Endothelial cell of umbilical vein (primary cell): Measurements from ENCODE around the gene C1QTNF5. TPM values are rescaled to one million over a fixed set of nuclear protein-coding genes. Genes with fewer than 3 reads are reported as not detected.

Source experiments
- BruUV-seq: library from RNA; stranded (reverse); fragments of 400-500 nt; replicated peaks from 2 replicates; lab custom pipeline; 2021; lab: Mats Ljungman, UMichigan
- CTCF ChIA-PET: fragments of 300-600, 350-600 bp; sonication (Branson Sonifier 250); formaldehyde crosslinking; loops from one replicate; lab custom pipeline; 2021; ENCODE audit warnings: antibody characterized with exemption, inconsistent platforms; lab: Charles Lee
- POLR2A ChIA-PET: fragments of 300-600, 350-600 bp; sonication (Branson Sonifier 250); formaldehyde crosslinking; loops from one replicate; lab custom pipeline; 2021; ENCODE audit warnings: antibody characterized with exemption, inconsistent platforms; lab: Charles Lee
- DNase-seq: peaks from one replicate; pipeline ENCODE4 v3.0.0-alpha.2; 2011; ENCODE audit warnings: low read depth, low spot score
- FAIRE-seq: peaks from 2 replicates; lab custom pipeline; 2011; peaks lifted over from hg19 to GRCh38; lab: Jason Lieb, UNC
- H2AFZ ChIP-seq: 2 replicates; pipeline ENCODE4 v1.6.0; 2012; ENCODE audit warnings: low read depth, low read length, control low read depth, inconsistent platforms
- H3K27ac ChIP-seq: 2 replicates; pipeline ENCODE4 v1.5.1; 2011; ENCODE audit warnings: low read depth, mild to moderate bottlenecking, control low read depth, low read length, moderate library complexity; ENCODE audit not compliant: insufficient read depth
- H3K27me3 ChIP-seq, 2 experiments: 2 replicates each; pipeline versions ENCODE4 v1.6.0 to v1.6.1; 2011; ENCODE audit warnings: low read length in 2 of 2, mixed read lengths in 1 of 2; ENCODE audit not compliant: control insufficient read depth in 2 of 2, insufficient read depth in 2 of 2
- H3K36me3 ChIP-seq, 2 experiments: 2 replicates in 1 of 2; 3 replicates in 1 of 2; pipeline ENCODE4 v1.5.1; 2011; ENCODE audit warnings: low read length in 2 of 2, mild to moderate bottlenecking in 1 of 2, moderate library complexity in 1 of 2; ENCODE audit not compliant: control insufficient read depth in 2 of 2, insufficient read depth in 2 of 2; ENCODE audit errors: extremely low read depth in 1 of 2
- H3K4me1 ChIP-seq: 3 replicates; pipeline ENCODE4 v1.5.1; 2011; ENCODE audit warnings: mild to moderate bottlenecking, low read length; ENCODE audit not compliant: control insufficient read depth, insufficient read depth; ENCODE audit errors: extremely low read depth
- H3K4me2 ChIP-seq: 2 replicates; pipeline ENCODE4 v1.6.1; 2011; ENCODE audit warnings: low read length, control low read depth, mixed read lengths; ENCODE audit not compliant: insufficient read depth
- H3K4me3 ChIP-seq, 3 experiments: fragments of 200-600 bp in 1 of 3; sonication (generic), shearing (Covaris generic) in 1 of 3; replicated peaks in 1 of 3; 2 replicates each; pipeline ENCODE4 v1.5.1; 2011 to 2016; ENCODE audit warnings: control low read depth in 3 of 3, low read length in 3 of 3, mild to moderate bottlenecking in 2 of 3, inconsistent platforms in 1 of 3, low read depth in 1 of 3, moderate library complexity in 1 of 3; ENCODE audit not compliant: insufficient read depth in 1 of 3
- H3K79me2 ChIP-seq: 2 replicates; pipeline ENCODE4 v1.6.0; 2012; ENCODE audit warnings: low read length, inconsistent platforms; ENCODE audit not compliant: control insufficient read depth, insufficient read depth
- H3K9ac ChIP-seq: replicated peaks from 2 replicates; pipeline ENCODE3; 2011; ENCODE audit warnings: low read length, control low read depth; ENCODE audit not compliant: insufficient read depth; ENCODE audit errors: extremely low read depth
- H3K9me1 ChIP-seq: replicated peaks from 3 replicates; pipeline ENCODE4 v1.6.0; 2011; ENCODE audit warnings: mild to moderate bottlenecking, low read length; ENCODE audit not compliant: control insufficient read depth, insufficient read depth; ENCODE audit errors: extremely low read depth
- H3K9me3 ChIP-seq: replicated peaks from 2 replicates; pipeline ENCODE4 v1.5.1; 2012; ENCODE audit warnings: low read length, inconsistent platforms; ENCODE audit not compliant: control insufficient read depth, insufficient read depth
- H4K20me1 ChIP-seq: replicated peaks from 2 replicates; pipeline ENCODE3; 2011; ENCODE audit warnings: mild to moderate bottlenecking, low read length; ENCODE audit not compliant: control insufficient read depth, insufficient read depth; ENCODE audit errors: extremely low read depth
- CTCF ChIP-seq, 2 donors: IDR thresholded peaks; 1 replicate in 1 of 2; 2 replicates in 1 of 2; pipeline ENCODE4 v1.5.1; 2011; ENCODE audit warnings: low read length in 2 of 2, mild to moderate bottlenecking in 2 of 2, moderate library complexity in 2 of 2, control low read depth in 1 of 2, inconsistent platforms in 1 of 2, low read depth in 1 of 2; ENCODE audit not compliant: insufficient read depth in 1 of 2; ENCODE audit errors: extremely low read depth in 1 of 2
- EZH2 ChIP-seq: IDR thresholded peaks from 2 replicates; pipeline ENCODE4 v1.6.1; 2012; ENCODE audit warnings: borderline replicate concordance, low read depth, mild to moderate bottlenecking, moderate library complexity, low read length, inconsistent platforms; ENCODE audit not compliant: severe bottlenecking
- FOS ChIP-seq: IDR thresholded peaks from 2 replicates; pipeline ENCODE4 v1.6.1; 2011; ENCODE audit warnings: mild to moderate bottlenecking, low read length, moderate library complexity, borderline replicate concordance; ENCODE audit not compliant: insufficient read depth
- GATA2 ChIP-seq: IDR thresholded peaks from 2 replicates; pipeline ENCODE4 v1.7.0; 2011; ENCODE audit warnings: low read depth, mild to moderate bottlenecking, moderate library complexity, mixed read lengths, low read length; ENCODE audit not compliant: insufficient read length, insufficient read depth
- JUN ChIP-seq: IDR thresholded peaks from 2 replicates; pipeline ENCODE4 v1.6.1; 2011; ENCODE audit warnings: borderline replicate concordance, low read depth; ENCODE audit not compliant: insufficient read length, insufficient read depth
- MAX ChIP-seq: IDR thresholded peaks from 2 replicates; pipeline ENCODE4 v1.6.1; 2011; ENCODE audit not compliant: insufficient read depth, insufficient read length
- MYC ChIP-seq: IDR thresholded peaks from one replicate; pipeline ENCODE4 v1.6.1; 2011; ENCODE audit warnings: mild to moderate bottlenecking, low read depth, low read length
- POLR2A ChIP-seq: IDR thresholded peaks from 2 replicates; pipeline ENCODE4 v1.6.1; 2012; ENCODE audit warnings: low read depth, mild to moderate bottlenecking, control low read depth, low read length
- POLR2AphosphoS5 ChIP-seq: IDR thresholded peaks from 2 replicates; pipeline ENCODE4 v1.6.1; 2012; ENCODE audit warnings: low read depth, mild to moderate bottlenecking, control low read depth, low read length, moderate library complexity; ENCODE audit not compliant: insufficient read depth
- dilution Hi-C: fragments of 300-500 bp; cut with MboI; formaldehyde crosslinking; loops from one replicate; pipeline ENCODE4 v1.15.0; 2019; ENCODE audit warnings: low sequenced_read_pairs; ENCODE audit not compliant: extremely low pct_ligation_motif_present
- intact Hi-C: fragments of 100-400 bp; cut with micrococcal nuclease; formaldehyde crosslinking; loops from one replicate; pipeline ENCODE4 v1.10.0; 2022
- polyA plus RNA-seq, 4 experiments: library from polyadenylated mRNA; depleted of rRNA in 3 of 4; stranded (reverse) in 3 of 4; unstranded in 1 of 4; fragments of >200 nt; gene quantifications; 2 replicates each; pipeline versions ENCODE4 v1.2.1 to v1.2.3, GENCODE V29; 2011 to 2012; ENCODE audit warnings: missing spikeins in 1 of 4
- total RNA-seq: library from RNA; stranded (reverse); gene quantifications from 2 replicates; pipeline ENCODE4 v1.2.3, GENCODE V29; 2021

C1QTNF5 gene
- total and polyA plus RNA-seq, 2 donors (not counting 3 experiments of a cell fraction or from before 2014, with no cell fraction given), result 126 to 201 TPM

GRCh38 chr11:119319136-119319699, 21.5 kb downstream of the C1QTNF5 start:
- TF ChIP-seq JUN, result no peak
- TF ChIP-seq POLR2A, result peak; percentile 15
- POLR2A ChIA-PET, result interaction anchor here (0.6 to 2.6 kb wide), 5 partner anchors 11 to 224 kb away, joined by 6 to 18 read pairs (median 10); partner anchors contain the start of gene C1QTNF5
- Histone ChIP-seq H3K27me3 (no peaks in the 10 kb centered on the region), H3K36me3 (peaks cover 3 to 9% of the 10 kb centered on the region in 2 experiments), H3K4me2 (peak overlapping the region; percentile 6), H3K9me1 (no peaks in the 10 kb centered on the region), H3K9ac (peak overlapping the region; percentile 61), H2AFZ (no peak overlapping the region), H4K20me1 (no peaks in the 10 kb centered on the region), H3K27ac (peak overlapping the region; percentile 93), H3K4me3 (no peak overlapping the region), H3K9me3 (no peaks in the 10 kb centered on the region), H3K4me1 (peaks cover 61% of the 10 kb centered on the region), H3K79me2 (peaks cover 33% of the 10 kb centered on the region)
- DNase-seq, result no peak
- TSS peak; percentile 16 for BruUV-seq
- dilution Hi-C loops (no loop called here), intact Hi-C loops (loop anchor here (5.0 kb wide), 2 partner anchors 252 to 407 kb away; partner anchors contain the start of gene VPS11)
- no peak for FAIRE-seq
- CTCF ChIA-PET, result interaction anchor here (0.7 to 15.9 kb wide), 5 partner anchors 12 to 225 kb away, joined by 3 to 301 read pairs (median 17); partner anchors contain the start of genes C1QTNF5 and CBL

- H3K79me2 ChIP-seq, result peaks cover 40% of the 10 kb centered on the region
- TF ChIP-seq MYC, result no peak
- no peak for TF ChIP-seq MAX
- TF ChIP-seq POLR2A, result peak; percentile 66
- TF ChIP-seq CTCF (IDR thresholded peaks at IDR 0.05; ENCODE audit: extremely low read depth in 1 of 2, insufficient read depth in 1 of 2, low read depth in 1 of 2, low read length in 2 of 2), result no peak
- peak; percentile 49 for TF ChIP-seq FOS
- TF ChIP-seq JUN, result peak; percentile 38
- peak; percentile 36 for TF ChIP-seq GATA2
- TF ChIP-seq POLR2AphosphoS5, result peak; percentile 85
- TF ChIP-seq EZH2, result no peak
- peaks cover 67% of the 10 kb centered on the region for H3K4me1 ChIP-seq
- no peaks in the 10 kb centered on the region for H4K20me1 ChIP-seq
- H3K9me3 ChIP-seq, result no peaks in the 10 kb centered on the region
- BruUV-seq, result no TSS peak
- peaks cover 3 to 12% of the 10 kb centered on the region in 2 experiments for H3K36me3 ChIP-seq
- no peak overlapping the region for H3K4me3 ChIP-seq
- dilution Hi-C loops, result no loop called here
- CTCF ChIA-PET, result interaction anchor here (0.7 to 15.9 kb wide), 5 partner anchors 11 to 224 kb away, joined by 3 to 301 read pairs (median 17); partner anchors contain the start of genes C1QTNF5 and CBL
- no peaks in the 10 kb centered on the region for H3K9me1 ChIP-seq
- H3K9ac ChIP-seq, result peak overlapping the region; percentile 61
- DNase-seq, result peak; percentile 81
- H3K4me2 ChIP-seq, result peak overlapping the region; percentile 6
- H3K27me3 ChIP-seq, result no peaks in the 10 kb centered on the region
- intact Hi-C loops, result loop anchor here (5.0 kb wide), 2 partner anchors 251 to 406 kb away; partner anchors contain the start of gene VPS11
- FAIRE-seq, result peak; percentile 97
- peak overlapping the region; percentile 93 for H3K27ac ChIP-seq
- POLR2A ChIA-PET, result interaction anchor here (1.1 to 2.6 kb wide), 4 partner anchors 10 to 224 kb away, joined by 9 to 18 read pairs (median 14); partner anchors contain the start of gene C1QTNF5
- no peak overlapping the region for H2AFZ ChIP-seq
Observed at GRCh38 chr11:119318240-119319135, 22.2 kb downstream of the C1QTNF5 start.
